HG02885 (cell line): ENCODE results near the gene TPT1.
A peak's percentile ranks its signal among the peaks of the same experiment; 100 is the strongest.
"Not testable (repeated sequence)": the region's sequence is repeated elsewhere in the genome, so short reads cannot be mapped to it uniquely, and the experiment has no call there.

ENCODE experiments used
- ATAC-seq: cut with Tn5 transposase; IDR thresholded peaks from one replicate; pipeline ENCODE4 v1.9.1; 2021; ENCODE audit warnings: mild to moderate bottlenecking; ENCODE audit not compliant: unreplicated experiment, poor library complexity

Gene TPT1

DNA sequence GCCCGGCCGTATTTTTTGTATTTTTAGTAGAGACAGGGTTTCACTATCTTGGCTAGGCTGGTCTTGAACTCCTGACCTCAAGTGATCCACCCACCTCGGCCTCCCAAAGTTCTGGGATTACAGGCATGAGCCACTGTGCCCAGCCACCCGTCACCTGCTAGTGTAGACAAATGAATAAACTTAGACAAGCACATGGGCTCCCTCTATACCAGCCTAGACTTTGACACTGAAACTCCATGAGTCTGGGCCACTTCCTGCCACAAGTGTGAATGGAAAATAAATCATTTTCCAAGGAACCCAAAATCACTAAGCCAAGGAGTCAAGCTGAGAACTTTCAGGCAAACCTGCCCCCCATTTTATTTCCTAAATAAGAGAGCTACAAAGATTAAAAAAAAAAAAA, 27.0 kb upstream of the TPT1 start:
- ATAC-seq, result no peak

- peak; percentile 96 for ATAC-seq
Measured at GRCh38 chr13:45367358-45367757, 26.4 kb upstream of the TPT1 start.

DNA sequence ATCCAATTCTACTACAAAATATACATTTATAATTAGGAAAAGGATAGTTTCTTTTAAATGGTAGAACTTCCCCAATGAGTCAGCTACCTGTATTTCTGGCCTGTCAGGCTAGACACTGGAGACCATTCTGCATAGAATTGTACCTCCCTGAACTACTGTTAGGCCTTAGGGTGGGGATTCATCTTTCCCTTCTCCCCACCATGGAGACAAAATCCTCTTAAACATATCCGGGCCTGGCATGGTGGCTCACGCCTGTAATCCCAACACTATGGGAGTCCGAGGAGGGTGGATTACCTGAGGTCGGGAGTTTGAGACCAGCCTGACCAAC, 24.5 kb upstream of the TPT1 start:
- ATAC-seq, result no peak

- ATAC-seq, result no peak
Measured at GRCh38 chr13:45364876-45365557, 24.0 kb upstream of the TPT1 start.

GRCh38 chr13:45362939-45363338, 22.0 kb upstream of the TPT1 start:
- no peak for ATAC-seq

DNA sequence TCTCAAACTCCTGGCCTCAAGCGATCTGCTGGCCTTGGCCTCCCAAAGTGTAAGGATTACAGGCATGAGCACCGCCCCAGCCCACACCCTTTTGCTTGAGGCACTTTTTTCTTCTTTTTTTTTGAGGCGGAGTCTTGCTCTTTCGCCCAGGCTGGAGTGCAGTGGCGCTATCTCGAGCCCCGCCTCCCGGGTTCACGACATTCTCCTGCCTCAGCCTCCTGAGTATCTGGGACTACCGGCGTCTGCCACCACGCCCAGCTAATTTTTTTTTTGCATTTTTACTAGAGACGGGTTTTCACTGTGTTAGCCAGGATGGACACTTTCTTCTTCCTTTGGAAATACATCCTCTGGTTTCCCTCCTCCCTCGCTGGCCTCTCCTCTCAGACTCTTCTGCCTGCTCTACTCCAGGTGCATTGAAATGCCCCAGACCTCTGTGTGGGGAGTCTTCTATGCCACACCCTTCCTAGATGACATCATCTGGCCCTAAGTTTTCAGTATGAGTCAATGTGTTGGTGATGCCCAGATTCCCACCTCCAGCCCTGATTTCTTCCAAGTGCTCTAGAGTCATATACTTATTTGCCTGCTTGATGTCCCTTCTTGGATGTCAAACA, 20.7 kb upstream of the TPT1 start:
- ATAC-seq, result no peak

DNA sequence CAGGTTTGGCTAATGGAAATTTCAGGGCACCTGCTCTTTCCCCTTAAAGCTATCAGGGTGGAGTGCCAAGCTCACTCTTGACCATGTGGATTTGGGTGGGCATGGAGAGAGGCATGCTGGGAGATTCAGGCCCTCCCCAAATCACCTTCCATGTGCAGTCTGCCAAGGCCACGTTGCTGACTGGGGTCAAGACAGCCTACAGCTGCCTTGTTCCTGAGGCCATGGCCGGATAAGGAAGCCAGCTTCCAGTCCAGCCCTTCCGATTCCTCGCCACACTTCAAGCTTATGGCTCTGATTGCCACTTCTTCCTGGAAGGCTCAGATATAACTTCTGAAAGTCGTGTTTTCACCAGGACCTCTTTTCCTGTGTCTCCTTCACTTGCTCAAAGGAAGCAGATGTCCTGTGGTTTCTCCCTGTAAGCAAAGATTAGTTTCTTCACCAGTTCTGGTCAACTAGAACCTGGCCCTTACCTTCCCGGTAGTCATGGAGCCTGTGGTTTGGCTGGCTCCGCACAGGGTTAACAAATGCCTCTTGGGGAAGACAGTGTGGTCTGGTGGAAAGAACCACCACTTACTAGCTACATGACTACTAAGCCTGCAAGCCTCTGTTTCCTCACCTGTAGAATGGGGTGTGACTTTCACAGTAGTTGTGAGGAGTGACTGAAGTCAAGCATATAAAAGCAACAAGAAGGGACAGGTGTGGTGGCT, 16.1 kb upstream of the TPT1 start:
- ATAC-seq, result no peak

DNA sequence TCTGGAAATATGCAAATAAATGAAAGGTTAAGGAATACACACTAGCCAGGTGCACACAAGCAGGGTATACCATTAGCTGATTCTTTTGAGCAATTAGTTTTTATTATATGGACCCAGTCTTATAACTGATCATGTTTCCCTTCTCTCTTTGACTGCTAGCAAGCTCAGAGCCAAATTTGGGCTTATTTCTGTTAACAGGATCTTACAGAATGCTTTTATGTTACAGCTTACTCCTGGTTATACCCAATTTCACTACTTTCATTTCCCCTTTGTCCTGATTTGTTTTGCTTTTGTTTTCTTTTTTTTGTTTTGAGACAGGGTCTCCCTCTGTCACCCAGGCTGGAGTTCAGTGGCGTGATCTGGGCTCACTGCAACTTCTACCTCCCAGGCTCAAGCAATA, 12.9 kb upstream of the TPT1 start:
- no peak for ATAC-seq

DNA sequence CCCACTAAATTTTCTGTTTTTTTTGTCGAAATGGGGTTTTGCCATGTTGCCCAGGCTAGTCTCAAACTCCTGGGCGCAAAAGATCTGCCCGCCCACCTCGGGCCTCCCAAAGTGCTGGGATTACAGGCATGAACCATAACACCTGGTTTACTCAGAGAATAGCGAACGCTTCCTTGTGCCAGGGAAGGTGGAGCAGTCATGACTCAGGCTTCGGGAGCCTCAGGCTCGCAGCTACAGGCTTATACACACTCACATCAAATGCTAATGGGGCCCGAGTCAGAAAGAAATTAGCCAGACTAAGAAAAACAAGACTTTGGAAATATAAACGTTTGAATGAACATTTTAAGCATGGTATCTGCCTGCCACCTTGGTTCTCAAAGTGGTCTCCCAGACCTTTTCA, 11.0 kb upstream of the TPT1 start:
- ATAC-seq, result no peak

GRCh38 chr13:45350152-45350551, 9.2 kb upstream of the TPT1 start:
- ATAC-seq, result no peak

DNA sequence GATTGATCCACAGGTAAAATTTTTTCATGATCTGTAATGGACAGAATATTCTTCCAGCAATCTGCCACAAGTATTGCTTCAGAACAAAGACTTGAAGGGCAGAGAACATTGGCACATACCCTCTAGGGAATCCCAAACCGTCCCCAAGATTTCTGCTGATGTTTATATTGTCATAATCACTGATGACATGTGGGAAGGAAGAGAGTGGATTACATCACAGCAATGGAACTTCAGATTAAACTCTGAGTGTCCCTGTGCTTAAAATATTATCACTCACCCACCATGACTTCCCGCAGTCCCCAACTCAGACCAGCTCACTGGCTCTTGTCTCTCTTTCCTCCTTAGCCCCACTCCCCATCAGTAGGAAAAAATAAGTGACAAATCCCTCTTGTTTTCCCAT, 8.5 kb upstream of the TPT1 start:
- no peak for ATAC-seq

DNA sequence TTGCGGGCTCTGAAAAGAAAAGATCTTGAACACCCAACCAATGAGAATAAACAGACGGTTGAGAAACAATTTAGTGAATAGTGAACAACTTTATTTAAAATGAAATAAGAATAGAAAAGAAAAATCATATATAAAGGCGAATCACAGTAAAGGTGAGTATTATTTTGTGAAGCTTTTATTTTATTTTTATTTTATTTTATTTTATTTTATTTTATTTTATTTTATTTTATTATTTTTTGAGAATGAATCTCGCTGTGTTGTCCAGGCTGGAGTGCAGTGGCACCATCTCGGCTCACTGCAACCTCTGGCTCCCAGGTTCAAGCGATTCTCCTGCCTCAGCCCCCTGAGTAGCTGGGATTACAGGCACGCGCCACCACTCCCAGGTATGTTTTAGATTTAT, 3.1 kb upstream of the TPT1 start:
- not testable (repeated sequence) for ATAC-seq

- not testable (repeated sequence) for ATAC-seq
Measured at GRCh38 chr13:45343102-45343501, 2.1 kb upstream of the TPT1 start.

GRCh38 chr13:45342668-45343067, 1.7 kb upstream of the TPT1 start:
- ATAC-seq, result not testable (repeated sequence)

GRCh38 chr13:45341799-45342500, 967 bp upstream of the TPT1 start:
- ATAC-seq, result no peak

DNA sequence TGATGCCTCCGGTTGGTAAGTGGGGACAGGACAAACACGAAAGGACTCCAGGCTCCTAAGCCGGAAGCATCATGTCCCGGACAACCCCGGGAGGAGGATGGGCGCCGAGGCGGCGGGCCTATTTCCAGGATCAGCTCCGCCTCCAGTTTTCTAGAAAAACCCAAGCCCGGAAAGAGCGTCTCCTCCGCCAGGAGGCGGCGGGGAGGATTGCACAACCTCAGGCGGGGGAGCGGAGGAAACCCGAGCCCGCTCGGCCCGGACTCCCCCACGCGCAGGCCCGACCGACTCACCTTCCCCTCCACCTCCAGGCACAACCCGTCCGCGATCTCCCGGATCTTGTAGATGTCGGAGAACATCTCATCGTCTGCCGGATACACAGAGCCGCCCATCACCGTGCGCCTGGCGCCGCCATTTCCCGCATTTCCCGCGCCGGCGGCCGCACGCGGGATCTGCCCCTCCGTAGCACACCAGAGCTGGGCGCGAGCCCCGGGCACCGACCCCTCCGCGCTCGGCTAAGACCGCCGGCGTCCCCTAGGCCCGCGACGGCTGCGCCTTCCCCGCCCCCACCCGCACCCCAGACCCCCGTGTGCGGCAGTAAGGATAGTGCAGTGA, 455 bp downstream of the TPT1 start:
- ATAC-seq, result peak; percentile 33

DNA sequence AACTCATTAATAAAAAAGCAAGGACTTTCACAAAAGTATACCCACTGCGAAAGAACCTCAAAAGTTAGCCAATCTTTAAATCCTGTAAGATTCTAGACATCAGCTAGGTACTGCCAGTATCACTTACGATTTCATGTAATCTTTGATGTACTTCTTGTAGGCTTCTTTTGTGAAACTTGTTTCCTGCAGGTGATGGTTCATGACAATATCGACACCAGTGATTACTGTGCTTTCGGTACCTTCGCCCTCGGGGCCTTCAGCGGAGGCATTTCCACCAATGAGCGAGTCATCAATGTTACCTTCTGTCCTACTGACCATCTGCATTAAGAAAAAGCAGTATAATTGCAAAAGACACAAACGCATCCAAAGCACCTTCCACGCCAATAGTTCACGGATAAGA, 1.1 kb downstream of the TPT1 start:
- ATAC-seq, result no peak

DNA sequence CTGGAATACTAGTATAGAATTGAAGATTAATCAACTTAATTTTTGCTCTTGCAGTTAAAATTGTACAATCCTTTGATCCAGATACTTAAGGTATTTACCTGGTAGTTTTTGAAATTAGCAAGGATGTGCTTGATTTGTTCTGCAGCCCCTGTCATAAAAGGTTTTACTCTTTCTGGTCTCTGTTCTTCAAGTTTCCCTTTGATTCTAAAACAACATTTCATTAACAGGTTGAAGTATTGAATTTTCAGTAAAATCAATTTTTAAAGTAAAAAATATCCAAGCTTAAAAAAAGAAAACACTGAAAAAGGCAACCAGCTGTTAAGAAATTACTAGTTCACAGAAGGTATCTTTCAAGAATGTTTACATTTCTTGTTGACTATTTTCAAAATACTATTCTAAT, 1.6 kb downstream of the TPT1 start:
- no peak for ATAC-seq

GRCh38 chr13:45337803-45338202, 3.2 kb downstream of the TPT1 start:
- no peak for ATAC-seq

DNA sequence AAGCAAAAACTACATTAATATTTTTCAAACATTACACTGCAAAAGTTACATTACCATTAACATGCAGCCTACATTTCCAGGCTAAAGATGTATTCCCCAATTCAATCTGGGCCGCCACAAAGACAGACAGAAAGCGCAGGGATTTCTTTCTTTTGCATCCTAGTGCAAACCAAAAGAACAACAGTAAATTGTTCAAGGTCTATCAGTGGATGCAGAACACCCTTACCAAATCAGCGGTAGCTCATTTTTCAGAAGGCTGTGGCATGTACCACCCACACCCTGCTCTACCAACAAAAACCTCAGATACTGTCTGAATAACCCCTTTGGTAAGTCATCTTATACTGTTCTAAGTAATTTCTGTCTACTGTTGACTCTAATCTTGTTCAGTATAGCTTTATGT, 3.6 kb downstream of the TPT1 start:
- ATAC-seq, result no peak
